ENCODE data around the gene ZFYVE26.

The ZFYVE26 gene

GRCh38 chr14:67735336-67736147, 80.8 kb downstream of the ZFYVE26 start:
- no peak overlapping the region for H3K27ac ChIP-seq (ENCODE audit: extremely low read depth, low read depth, low read length)
- TF ChIP-seq HIC1 (tag by site-specific recombination; IDR thresholded peaks at IDR 0.05) (no peak), GLIS2 (tag by site-specific recombination; IDR thresholded peaks at IDR 0.05) (no peak), KLF9 (tag by site-specific recombination; IDR thresholded peaks at IDR 0.05; ENCODE audit: low read depth) (no peak), PRDM6 (tag by site-specific recombination; IDR thresholded peaks at IDR 0.05) (no peak), ZEB2 (tag by site-specific recombination; IDR thresholded peaks at IDR 0.05) (no peak), YY2 (tag by site-specific recombination; IDR thresholded peaks at IDR 0.05) (no peak), ZNF830 (tag by site-specific recombination; IDR thresholded peaks at IDR 0.05; ENCODE audit: low read depth) (no peak), ZNF404 (tag by site-specific recombination; IDR thresholded peaks at IDR 0.05) (no peak), REPIN1 (tag by site-specific recombination; IDR thresholded peaks at IDR 0.05; ENCODE audit: low read depth) (no peak), ZNF426 (tag by site-specific recombination; IDR thresholded peaks at IDR 0.05) (no peak), ZNF140 (tag by site-specific recombination; IDR thresholded peaks at IDR 0.05) (no peak), ZNF239 (tag by site-specific recombination; IDR thresholded peaks at IDR 0.05) (no peak), ZBTB11 (tag by site-specific recombination; conservative IDR thresholded peaks at IDR 0.05; ENCODE audit: low read depth) (no peak), ZNF157 (tag by site-specific recombination; IDR thresholded peaks at IDR 0.05) (no peak), ZNF341 (tag by site-specific recombination; IDR thresholded peaks at IDR 0.05; ENCODE audit: low read depth) (no peak)
- TF ChIP-seq, protein P1, sequence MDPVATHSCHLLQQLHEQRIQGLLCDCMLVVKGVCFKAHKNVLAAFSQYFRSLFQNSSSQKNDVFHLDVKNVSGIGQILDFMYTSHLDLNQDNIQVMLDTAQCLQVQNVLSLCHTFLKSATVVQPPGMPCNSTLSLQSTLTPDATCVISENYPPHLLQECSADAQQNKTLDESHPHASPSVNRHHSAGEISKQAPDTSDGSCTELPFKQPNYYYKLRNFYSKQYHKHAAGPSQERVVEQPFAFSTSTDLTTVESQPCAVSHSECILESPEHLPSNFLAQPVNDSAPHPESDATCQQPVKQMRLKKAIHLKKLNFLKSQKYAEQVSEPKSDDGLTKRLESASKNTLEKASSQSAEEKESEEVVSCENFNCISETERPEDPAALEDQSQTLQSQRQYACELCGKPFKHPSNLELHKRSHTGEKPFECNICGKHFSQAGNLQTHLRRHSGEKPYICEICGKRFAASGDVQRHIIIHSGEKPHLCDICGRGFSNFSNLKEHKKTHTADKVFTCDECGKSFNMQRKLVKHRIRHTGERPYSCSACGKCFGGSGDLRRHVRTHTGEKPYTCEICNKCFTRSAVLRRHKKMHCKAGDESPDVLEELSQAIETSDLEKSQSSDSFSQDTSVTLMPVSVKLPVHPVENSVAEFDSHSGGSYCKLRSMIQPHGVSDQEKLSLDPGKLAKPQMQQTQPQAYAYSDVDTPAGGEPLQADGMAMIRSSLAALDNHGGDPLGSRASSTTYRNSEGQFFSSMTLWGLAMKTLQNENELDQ (tag by site-specific recombination; IDR thresholded peaks at IDR 0.05; ENCODE audit: low read depth) = no peak
- TF ChIP-seq, protein P2, sequence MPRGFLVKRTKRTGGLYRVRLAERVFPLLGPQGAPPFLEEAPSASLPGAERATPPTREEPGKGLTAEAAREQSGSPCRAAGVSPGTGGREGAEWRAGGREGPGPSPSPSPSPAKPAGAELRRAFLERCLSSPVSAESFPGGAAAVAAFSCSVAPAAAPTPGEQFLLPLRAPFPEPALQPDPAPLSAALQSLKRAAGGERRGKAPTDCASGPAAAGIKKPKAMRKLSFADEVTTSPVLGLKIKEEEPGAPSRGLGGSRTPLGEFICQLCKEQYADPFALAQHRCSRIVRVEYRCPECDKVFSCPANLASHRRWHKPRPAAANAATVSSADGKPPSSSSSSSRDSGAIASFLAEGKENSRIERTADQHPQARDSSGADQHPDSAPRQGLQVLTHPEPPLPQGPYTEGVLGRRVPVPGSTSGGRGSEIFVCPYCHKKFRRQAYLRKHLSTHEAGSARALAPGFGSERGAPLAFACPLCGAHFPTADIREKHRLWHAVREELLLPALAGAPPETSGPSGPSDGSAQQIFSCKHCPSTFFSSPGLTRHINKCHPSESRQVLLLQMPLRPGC (tag by site-specific recombination; IDR thresholded peaks at IDR 0.05) = no peak
- TF ChIP-seq, protein P3, sequence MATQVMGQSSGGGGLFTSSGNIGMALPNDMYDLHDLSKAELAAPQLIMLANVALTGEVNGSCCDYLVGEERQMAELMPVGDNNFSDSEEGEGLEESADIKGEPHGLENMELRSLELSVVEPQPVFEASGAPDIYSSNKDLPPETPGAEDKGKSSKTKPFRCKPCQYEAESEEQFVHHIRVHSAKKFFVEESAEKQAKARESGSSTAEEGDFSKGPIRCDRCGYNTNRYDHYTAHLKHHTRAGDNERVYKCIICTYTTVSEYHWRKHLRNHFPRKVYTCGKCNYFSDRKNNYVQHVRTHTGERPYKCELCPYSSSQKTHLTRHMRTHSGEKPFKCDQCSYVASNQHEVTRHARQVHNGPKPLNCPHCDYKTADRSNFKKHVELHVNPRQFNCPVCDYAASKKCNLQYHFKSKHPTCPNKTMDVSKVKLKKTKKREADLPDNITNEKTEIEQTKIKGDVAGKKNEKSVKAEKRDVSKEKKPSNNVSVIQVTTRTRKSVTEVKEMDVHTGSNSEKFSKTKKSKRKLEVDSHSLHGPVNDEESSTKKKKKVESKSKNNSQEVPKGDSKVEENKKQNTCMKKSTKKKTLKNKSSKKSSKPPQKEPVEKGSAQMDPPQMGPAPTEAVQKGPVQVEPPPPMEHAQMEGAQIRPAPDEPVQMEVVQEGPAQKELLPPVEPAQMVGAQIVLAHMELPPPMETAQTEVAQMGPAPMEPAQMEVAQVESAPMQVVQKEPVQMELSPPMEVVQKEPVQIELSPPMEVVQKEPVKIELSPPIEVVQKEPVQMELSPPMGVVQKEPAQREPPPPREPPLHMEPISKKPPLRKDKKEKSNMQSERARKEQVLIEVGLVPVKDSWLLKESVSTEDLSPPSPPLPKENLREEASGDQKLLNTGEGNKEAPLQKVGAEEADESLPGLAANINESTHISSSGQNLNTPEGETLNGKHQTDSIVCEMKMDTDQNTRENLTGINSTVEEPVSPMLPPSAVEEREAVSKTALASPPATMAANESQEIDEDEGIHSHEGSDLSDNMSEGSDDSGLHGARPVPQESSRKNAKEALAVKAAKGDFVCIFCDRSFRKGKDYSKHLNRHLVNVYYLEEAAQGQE (tag by site-specific recombination; IDR thresholded peaks at IDR 0.05) = no peak
- no peak overlapping the region for H3K4me3 ChIP-seq (ENCODE audit: low read depth, low read length)
- no peaks in the 10 kb centered on the region for H3K36me3 ChIP-seq (ENCODE audit: control insufficient read depth in 2 of 2, insufficient read depth in 1 of 2, low read length in 2 of 2)
- ChIA-PET POLR2A (interaction anchor here (0.6 kb wide), 1 partner anchor 94 kb away, joined by 3 read pairs; no protein-coding TSS in a partner anchor), CTCF (interaction anchor here (0.6 kb wide), 1 partner anchor 62 kb away, joined by 3 read pairs; no protein-coding TSS in a partner anchor)
- no peaks in the 10 kb centered on the region for H3K4me1 ChIP-seq (ENCODE audit: control insufficient read depth, insufficient read depth, low read length)
- no peaks in the 10 kb centered on the region for H3K9me3 ChIP-seq (ENCODE audit: control insufficient read depth, insufficient read depth, low read depth, low read length)
